CD14-positive monocyte (primary cell): ENCODE data around the gene MPRIP. TPM values are rescaled to one million over a fixed set of nuclear protein-coding genes. Genes with fewer than 3 reads are reported as not detected.

Experiments
- DNase-seq, 3 donors: peaks; one replicate each; pipeline ENCODE4 v3.0.0-alpha.2; 2011 to 2022
- H2AFZ ChIP-seq: 2 replicates; pipeline ENCODE4 v1.6.0; 2012; ENCODE audit warnings: mild to moderate bottlenecking, low read depth, low read length, inconsistent platforms; ENCODE audit not compliant: insufficient read depth, poor library complexity, severe bottlenecking
- H3K27ac ChIP-seq, 2 donors: 1 replicate in 1 of 2; 2 replicates in 1 of 2; pipeline ENCODE4 v1.5.1; 2012 to 2013; ENCODE audit warnings: low read length in 2 of 2, control low read depth in 1 of 2, inconsistent platforms in 1 of 2, low read depth in 1 of 2, mild to moderate bottlenecking in 1 of 2
- H3K27me3 ChIP-seq, 2 donors: one replicate each; pipeline versions ENCODE4 v1.6.0 to v1.6.1; 2011 to 2013; ENCODE audit warnings: low read length in 2 of 2; ENCODE audit not compliant: control insufficient read depth in 2 of 2, insufficient read depth in 2 of 2
- H3K36me3 ChIP-seq, 2 donors: replicated peaks in 1 of 2; 1 replicate in 1 of 2; 2 replicates in 1 of 2; pipeline versions ENCODE4 v1.5.1 to v1.6.1; 2012 to 2013; ENCODE audit warnings: low read length in 2 of 2, control low read depth in 1 of 2, inconsistent platforms in 1 of 2, mild to moderate bottlenecking in 1 of 2; ENCODE audit not compliant: insufficient read depth in 2 of 2, control insufficient read depth in 1 of 2
- H3K4me1 ChIP-seq, 2 donors: 1 replicate in 1 of 2; 2 replicates in 1 of 2; pipeline versions ENCODE4 v1.5.1 to v1.6.1; 2012 to 2013; ENCODE audit warnings: low read length in 2 of 2, control low read depth in 1 of 2, inconsistent platforms in 1 of 2, mild to moderate bottlenecking in 1 of 2, moderate library complexity in 1 of 2; ENCODE audit not compliant: insufficient read depth in 2 of 2, control insufficient read depth in 1 of 2
- H3K4me2 ChIP-seq: replicated peaks from 2 replicates; pipeline ENCODE3; 2012; ENCODE audit warnings: low read length, moderate library complexity, mild to moderate bottlenecking; ENCODE audit not compliant: poor library complexity, severe bottlenecking; ENCODE audit errors: extremely low read depth
- H3K4me3 ChIP-seq, 3 experiments: fragments of 200-600 bp in 1 of 3; sonication (generic) in 1 of 3; replicated peaks in 1 of 3; 1 replicate in 2 of 3; 2 replicates in 1 of 3; pipeline ENCODE4 v1.5.1; 2011 to 2013; ENCODE audit warnings: low read length in 3 of 3, mild to moderate bottlenecking in 3 of 3, control low read depth in 2 of 3, low read depth in 2 of 3, inconsistent platforms in 1 of 3, moderate library complexity in 1 of 3
- H3K79me2 ChIP-seq: 2 replicates; pipeline ENCODE4 v1.6.0; 2012; ENCODE audit warnings: mild to moderate bottlenecking, control low read depth, inconsistent platforms, low read length, moderate library complexity; ENCODE audit not compliant: insufficient read depth
- H3K9ac ChIP-seq: 2 replicates; pipeline ENCODE4 v1.6.0; 2017; ENCODE audit warnings: low read length, mild to moderate bottlenecking; ENCODE audit not compliant: insufficient read depth, poor library complexity, severe bottlenecking
- H3K9me3 ChIP-seq, 2 donors: replicated peaks in 1 of 2; 1 replicate in 1 of 2; 2 replicates in 1 of 2; pipeline versions ENCODE4 v1.5.1 to v1.6.1; 2012 to 2013; ENCODE audit warnings: low read length in 2 of 2, control low read depth in 1 of 2; ENCODE audit not compliant: control insufficient read depth in 1 of 2, insufficient read depth in 1 of 2
- H4K20me1 ChIP-seq: 2 replicates; pipeline ENCODE4 v1.6.0; 2012; ENCODE audit warnings: mild to moderate bottlenecking, low read length, control low read depth, moderate library complexity; ENCODE audit not compliant: insufficient read depth
- H3K27ac Mint-ChIP-seq, 7 donors: one replicate each; pipeline ENCODE4 v1.8.0; 2020; ENCODE audit warnings: mild to moderate bottlenecking in 7 of 7, mixed read lengths in 7 of 7, moderate library complexity in 6 of 7, inconsistent platforms in 2 of 7
- H3K27me3 Mint-ChIP-seq, 3 donors: one replicate each; pipeline ENCODE4 v1.8.0; 2021 to 2022; ENCODE audit warnings: low read depth in 3 of 3, mild to moderate bottlenecking in 3 of 3, mixed read lengths in 3 of 3, moderate library complexity in 3 of 3, inconsistent platforms in 1 of 3
- H3K36me3 Mint-ChIP-seq, 2 donors: one replicate each; pipeline ENCODE4 v1.8.0; 2020; ENCODE audit warnings: mixed read lengths in 2 of 2, inconsistent platforms in 1 of 2, mild to moderate bottlenecking in 1 of 2
- H3K4me1 Mint-ChIP-seq: one replicate; pipeline ENCODE4 v1.8.0; 2020; ENCODE audit warnings: mild to moderate bottlenecking, mixed read lengths
- H3K4me3 Mint-ChIP-seq, 2 donors: one replicate each; pipeline ENCODE4 v1.8.0; 2020; ENCODE audit warnings: mild to moderate bottlenecking in 2 of 2, mixed read lengths in 2 of 2, moderate library complexity in 1 of 2
- H3K9me3 Mint-ChIP-seq, 7 donors: one replicate each; pipeline ENCODE4 v1.8.0; 2020 to 2022; ENCODE audit warnings: mixed read lengths in 7 of 7, mild to moderate bottlenecking in 6 of 7, moderate library complexity in 6 of 7, inconsistent platforms in 2 of 7
- WGBS: methylation state at CpG from one replicate; pipeline ENCODE4 v1.1.5; 2013; ENCODE audit warnings: missing lambda C conversion rate; ENCODE audit not compliant: insufficient coverage; 5-methylcytosine and 5-hydroxymethylcytosine counted together
- intact Hi-C, 2 donors: fragments of 100-400 bp; cut with micrococcal nuclease; formaldehyde crosslinking; loops; one replicate each; pipeline versions ENCODE4 v1.15.0 to v1.15.1; 2023
- polyA plus RNA-seq, 3 donors: library from polyadenylated mRNA; depleted of rRNA in 1 of 3; unstranded in 2 of 3; stranded (reverse) in 1 of 3; fragments of 300-500 nt in 2 of 3; fragments of >200 nt in 1 of 3; fragmentation: Illumina TruSeq in 2 of 3; gene quantifications; 1 replicate in 2 of 3; 2 replicates in 1 of 3; pipeline ENCODE4 v1.2.3, GENCODE V29; 2012 to 2021
- TF ChIP-seq, protein P1 (sequence below): fragments of 200-600 bp; IDR thresholded peaks from one replicate; pipeline ENCODE4 v1.8.0; 2022; ENCODE audit warnings: antibody characterized with exemption, mild to moderate bottlenecking

MPRIP gene
- polyA plus RNA-seq, 3 donors = 2.0 to 48.7 (median 2.5) TPM

DNA sequence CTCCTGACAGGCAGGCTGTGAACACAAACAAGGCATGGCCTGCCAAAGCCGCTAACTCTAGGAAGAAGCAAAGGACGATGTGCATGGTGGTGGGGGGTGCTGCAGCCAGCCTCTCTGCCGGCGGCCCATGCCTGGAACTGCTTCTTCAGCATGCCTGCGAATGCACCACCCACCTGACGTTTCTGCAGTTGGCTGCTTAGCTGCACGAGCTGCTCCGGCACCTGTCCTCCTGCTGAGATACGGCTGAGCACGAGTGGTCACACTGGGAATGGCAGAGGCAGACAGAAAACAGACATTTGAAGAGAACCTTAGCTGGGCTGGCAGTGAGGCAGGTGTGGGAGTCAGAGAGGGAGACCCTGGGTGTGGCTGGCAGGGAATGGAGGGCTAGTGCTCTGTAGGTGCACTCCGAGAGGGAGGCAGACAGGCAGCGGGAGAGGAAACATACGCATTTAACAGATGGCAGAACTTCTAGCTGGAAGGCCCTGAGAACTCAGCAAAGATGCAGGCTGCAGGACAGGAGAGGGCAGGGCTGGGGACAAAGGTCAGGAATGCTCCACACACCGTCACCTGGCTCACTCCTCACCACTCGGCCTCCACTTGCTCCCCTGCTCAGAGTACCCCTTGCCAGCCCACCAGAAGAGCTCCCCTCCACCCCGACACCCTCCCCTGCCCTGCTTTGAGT lies 189.5 kb downstream of the MPRIP start:
- H3K9ac ChIP-seq = no peak overlapping the region
- no peaks in the 10 kb centered on the region for H3K27me3 Mint-ChIP-seq
- H3K36me3 Mint-ChIP-seq = peaks cover 57 to 65% of the 10 kb centered on the region in 2 donors
- H3K9me3 ChIP-seq = no peaks in the 10 kb centered on the region
- H2AFZ ChIP-seq = no peak overlapping the region
- H3K4me3 Mint-ChIP-seq = no peak overlapping the region
- peaks cover 51% of the 10 kb centered on the region for H3K79me2 ChIP-seq
- H3K9me3 Mint-ChIP-seq = peaks cover 0 to 2% (median 0%) of the 10 kb centered on the region in 7 donors
- H4K20me1 ChIP-seq = peaks cover 88% of the 10 kb centered on the region
- H3K4me1 Mint-ChIP-seq = peaks cover 16% of the 10 kb centered on the region
- H3K4me1 ChIP-seq = peaks cover 15 to 17% of the 10 kb centered on the region in 2 donors
- no peak overlapping the region for H3K27ac ChIP-seq
- 100% methylated on average over 12 of the region's 16 CpGs for WGBS
- peaks cover 61 to 64% of the 10 kb centered on the region in 2 donors for H3K36me3 ChIP-seq
- H3K4me2 ChIP-seq = no peak overlapping the region
- intact Hi-C loops = loop anchor here in 1 of 2 donors (10.0 kb wide), 1 partner anchor 187 kb away; the partner anchor contains the start of gene MPRIP
- TF ChIP-seq, protein P1, sequence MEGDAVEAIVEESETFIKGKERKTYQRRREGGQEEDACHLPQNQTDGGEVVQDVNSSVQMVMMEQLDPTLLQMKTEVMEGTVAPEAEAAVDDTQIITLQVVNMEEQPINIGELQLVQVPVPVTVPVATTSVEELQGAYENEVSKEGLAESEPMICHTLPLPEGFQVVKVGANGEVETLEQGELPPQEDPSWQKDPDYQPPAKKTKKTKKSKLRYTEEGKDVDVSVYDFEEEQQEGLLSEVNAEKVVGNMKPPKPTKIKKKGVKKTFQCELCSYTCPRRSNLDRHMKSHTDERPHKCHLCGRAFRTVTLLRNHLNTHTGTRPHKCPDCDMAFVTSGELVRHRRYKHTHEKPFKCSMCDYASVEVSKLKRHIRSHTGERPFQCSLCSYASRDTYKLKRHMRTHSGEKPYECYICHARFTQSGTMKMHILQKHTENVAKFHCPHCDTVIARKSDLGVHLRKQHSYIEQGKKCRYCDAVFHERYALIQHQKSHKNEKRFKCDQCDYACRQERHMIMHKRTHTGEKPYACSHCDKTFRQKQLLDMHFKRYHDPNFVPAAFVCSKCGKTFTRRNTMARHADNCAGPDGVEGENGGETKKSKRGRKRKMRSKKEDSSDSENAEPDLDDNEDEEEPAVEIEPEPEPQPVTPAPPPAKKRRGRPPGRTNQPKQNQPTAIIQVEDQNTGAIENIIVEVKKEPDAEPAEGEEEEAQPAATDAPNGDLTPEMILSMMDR = no peak
- H3K27ac Mint-ChIP-seq = peak overlapping the region in 2 of 7 donors; percentile 37 to 43
- no peak for DNase-seq
- no peaks in the 10 kb centered on the region for H3K27me3 ChIP-seq
- no peak overlapping the region for H3K4me3 ChIP-seq

- H3K36me3 Mint-ChIP-seq = peaks cover 52 to 60% of the 10 kb centered on the region in 2 donors
- H3K27ac Mint-ChIP-seq = peak overlapping the region in 1 of 7 donors; percentile 21
These were observed 190.0 kb downstream of the MPRIP start for GRCh38 chr17:17232303-17232621.

More at GRCh38 chr17:17232303-17232621, 190.0 kb downstream of the MPRIP start:
- intact Hi-C loops = loop anchor here in 1 of 2 donors (10.0 kb wide), 1 partner anchor 187 kb away; the partner anchor contains the start of gene MPRIP
- TF ChIP-seq, protein P1 = no peak
- H3K4me1 ChIP-seq = peaks cover 15 to 17% of the 10 kb centered on the region in 2 donors
- no peak overlapping the region for H3K27ac ChIP-seq
- H3K27me3 ChIP-seq = no peaks in the 10 kb centered on the region
- H2AFZ ChIP-seq = no peak overlapping the region
- peaks cover 56 to 59% of the 10 kb centered on the region in 2 donors for H3K36me3 ChIP-seq
- peaks cover 16% of the 10 kb centered on the region for H3K4me1 Mint-ChIP-seq
- H3K4me3 ChIP-seq = no peak overlapping the region
- WGBS = 97% methylated on average over 11 of the region's 11 CpGs
- H3K9ac ChIP-seq = no peak overlapping the region
- DNase-seq = no peak
- no peaks in the 10 kb centered on the region for H3K27me3 Mint-ChIP-seq
- H3K4me3 Mint-ChIP-seq = no peak overlapping the region
- no peak overlapping the region for H3K4me2 ChIP-seq
- peaks cover 0 to 2% (median 0%) of the 10 kb centered on the region in 7 donors for H3K9me3 Mint-ChIP-seq
- peaks cover 83% of the 10 kb centered on the region for H4K20me1 ChIP-seq
- no peaks in the 10 kb centered on the region for H3K9me3 ChIP-seq
- H3K79me2 ChIP-seq = peaks cover 53% of the 10 kb centered on the region
